ENCODE results near the gene CSF2. TPM values are rescaled to one million over a fixed set of nuclear protein-coding genes. Genes with fewer than 3 reads are reported as not detected.
A peak's percentile ranks its signal among the peaks of the same experiment; 100 is the strongest.

Gene CSF2
- total RNA-seq, 2 experiments from 2014 or later = not detected

DNA sequence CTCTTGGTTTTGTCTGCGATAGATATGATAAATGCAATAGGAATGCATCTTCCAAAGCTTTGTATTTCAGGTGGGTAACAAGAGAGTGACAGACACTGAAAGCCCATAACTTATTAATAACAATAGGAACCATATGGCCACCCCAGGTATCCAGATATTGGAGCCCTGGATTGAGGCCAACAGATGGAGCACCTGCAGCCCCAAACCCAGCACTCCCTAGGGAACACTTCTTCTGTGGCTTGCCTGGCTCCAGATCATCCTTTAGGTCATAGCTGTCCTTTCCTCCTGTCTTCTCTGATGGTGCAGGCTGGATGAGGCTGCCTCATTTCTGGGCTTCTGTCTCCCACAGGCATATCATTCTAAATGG, 18.2 kb upstream of the CSF2 start:
- intact Hi-C loops (cut with DNase I, micrococcal nuclease) = loop anchor here in 1 of 2 experiments (5.0 kb wide), 1 partner anchor 33 kb away; no protein-coding TSS in a partner anchor
- Mint-ChIP-seq H3K4me3 (no peak overlapping the region), H3K9me3 (no peaks in the 10 kb centered on the region), H3K27me3 (no peaks in the 10 kb centered on the region), H3K36me3 (ENCODE audit: low read depth) (no peaks in the 10 kb centered on the region), H3K27ac (peak overlapping the region; percentile 83), H3K4me1 (ENCODE audit: low read depth) (peaks cover 42% of the 10 kb centered on the region)
- no peak for TF ChIP-seq CTCF (IDR thresholded peaks at IDR 0.05)
- Histone ChIP-seq H3K9me3 (ENCODE audit: control insufficient read depth in 1 of 2, insufficient read depth in 1 of 2, low read length in 2 of 2) (no peaks in the 10 kb centered on the region), H3K36me3 (ENCODE audit: insufficient read depth, low read length) (no peaks in the 10 kb centered on the region), H3K27ac (ENCODE audit: low read depth in 1 of 2, low read length in 2 of 2) (no peak overlapping the region), H3K4me3 (ENCODE audit: low read length) (no peak overlapping the region), H3K4me1 (ENCODE audit: insufficient read depth, low read length) (peaks cover 66% of the 10 kb centered on the region), H3K27me3 (ENCODE audit: control insufficient read depth in 1 of 2, insufficient read depth in 2 of 2, low read length in 2 of 2) (peaks cover 0 to 2% of the 10 kb centered on the region in 2 experiments)
- ChIA-PET POLR2A (interaction anchor here (0.7 kb wide), 1 partner anchor 46 kb away, joined by 3 read pairs; no protein-coding TSS in a partner anchor), CTCF (no interaction called here)
- ATAC-seq (ENCODE audit: poor library complexity) = no peak
- peak in 1 of 14 experiments; percentile 8 for DNase-seq

DNA sequence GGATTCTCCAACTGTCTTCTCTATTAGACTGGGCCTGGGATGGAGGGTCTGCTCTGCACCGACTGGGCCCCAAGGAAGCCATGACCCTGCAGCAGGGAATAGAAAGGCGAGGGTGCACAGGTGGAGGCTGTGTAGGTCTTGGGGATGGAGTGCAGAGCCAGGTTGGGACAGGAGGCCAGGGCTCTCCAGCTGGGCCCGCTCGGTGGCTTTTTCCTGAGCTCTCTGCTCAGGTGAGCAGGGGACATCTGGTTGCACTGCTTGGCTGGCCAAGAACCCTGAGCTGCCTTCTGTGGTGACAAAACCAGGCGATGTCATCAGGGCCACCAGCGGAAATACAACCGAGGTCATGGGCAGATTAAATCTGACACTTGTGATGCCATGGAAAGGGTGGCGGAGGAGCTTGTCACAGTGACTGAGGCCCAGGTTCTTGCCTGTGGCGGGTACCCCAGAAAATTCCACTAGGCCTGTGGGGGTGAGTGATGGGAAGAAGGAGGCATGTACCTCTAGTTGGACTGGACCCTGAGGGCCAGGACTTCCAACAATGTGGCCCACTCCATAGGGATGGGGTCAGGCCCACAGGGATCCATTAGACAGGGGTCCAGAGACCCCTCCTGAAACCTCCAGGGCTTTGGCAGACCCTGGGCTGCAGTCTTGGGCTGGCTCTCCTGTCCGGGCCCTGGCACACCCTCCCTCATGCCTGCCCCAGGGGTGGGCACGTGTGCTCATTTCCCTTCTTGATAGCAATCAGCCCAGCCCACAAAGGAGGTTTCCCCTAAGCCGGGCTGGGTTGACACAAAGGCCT, 17.6 kb upstream of the CSF2 start:
- DNase-seq = peak in 11 of 14 experiments; percentile 16 to 84 (median 36)
- TF ChIP-seq CTCF (IDR thresholded peaks at IDR 0.05) = no peak
- intact Hi-C loops (cut with DNase I, micrococcal nuclease) = loop anchor here in 1 of 2 experiments (5.0 kb wide), 1 partner anchor 34 kb away; no protein-coding TSS in a partner anchor
- peaks cover 66% of the 10 kb centered on the region for H3K4me1 ChIP-seq (ENCODE audit: insufficient read depth, low read length)
- Mint-ChIP-seq H3K9me3 (no peaks in the 10 kb centered on the region), H3K4me3 (peak overlapping the region; percentile 23), H3K4me1 (ENCODE audit: low read depth) (peaks cover 42% of the 10 kb centered on the region), H3K36me3 (ENCODE audit: low read depth) (no peaks in the 10 kb centered on the region), H3K27ac (peak overlapping the region; percentile 83), H3K27me3 (no peaks in the 10 kb centered on the region)
- CTCF ChIA-PET = no interaction called here
- no peak overlapping the region for H3K4me3 ChIP-seq (ENCODE audit: low read length)
- peak overlapping the region in 1 of 2 donors; percentile 79 for H3K27ac ChIP-seq (ENCODE audit: low read depth in 1 of 2, low read length in 2 of 2)
- no peaks in the 10 kb centered on the region for H3K36me3 ChIP-seq (ENCODE audit: insufficient read depth, low read length)
- H3K9me3 ChIP-seq (ENCODE audit: control insufficient read depth in 1 of 2, insufficient read depth in 1 of 2, low read length in 2 of 2) = no peaks in the 10 kb centered on the region
- peak; percentile 74 for ATAC-seq (ENCODE audit: poor library complexity)
- POLR2A ChIA-PET = interaction anchor here (0.7 kb wide), 1 partner anchor 45 kb away, joined by 3 read pairs; no protein-coding TSS in a partner anchor
- peaks cover 0 to 2% of the 10 kb centered on the region in 2 experiments for H3K27me3 ChIP-seq (ENCODE audit: control insufficient read depth in 1 of 2, insufficient read depth in 2 of 2, low read length in 2 of 2)

GRCh38 chr5:132056610-132057497, 16.7 kb upstream of the CSF2 start:
- H3K36me3 ChIP-seq (ENCODE audit: insufficient read depth, low read length) = no peaks in the 10 kb centered on the region
- Mint-ChIP-seq H3K27me3 (no peaks in the 10 kb centered on the region), H3K36me3 (ENCODE audit: low read depth) (no peaks in the 10 kb centered on the region), H3K9me3 (no peaks in the 10 kb centered on the region), H3K4me1 (ENCODE audit: low read depth) (peaks cover 42% of the 10 kb centered on the region), H3K4me3 (no peak overlapping the region), H3K27ac (peak overlapping the region; percentile 83)
- no peaks in the 10 kb centered on the region for H3K9me3 ChIP-seq (ENCODE audit: control insufficient read depth in 1 of 2, insufficient read depth in 1 of 2, low read length in 2 of 2)
- no peak for TF ChIP-seq CTCF (IDR thresholded peaks at IDR 0.05)
- CTCF ChIA-PET = no interaction called here
- no peaks in the 10 kb centered on the region for H3K27me3 ChIP-seq (ENCODE audit: control insufficient read depth in 1 of 2, insufficient read depth in 2 of 2, low read length in 2 of 2)
- ATAC-seq (ENCODE audit: poor library complexity) = no peak
- POLR2A ChIA-PET = no interaction called here
- peak overlapping the region in 1 of 2 donors; percentile 79 for H3K27ac ChIP-seq (ENCODE audit: low read depth in 1 of 2, low read length in 2 of 2)
- intact Hi-C loops (cut with DNase I, micrococcal nuclease) = loop anchor here in 1 of 2 experiments (5.0 kb wide), 1 partner anchor 35 kb away; no protein-coding TSS in a partner anchor
- H3K4me1 ChIP-seq (ENCODE audit: insufficient read depth, low read length) = peaks cover 66% of the 10 kb centered on the region
- DNase-seq = peak in 2 of 14 experiments; percentile 8 to 23
- no peak overlapping the region for H3K4me3 ChIP-seq (ENCODE audit: low read length)

All from CD4-positive, alpha-beta T cell (primary cell).